HL-60 (cell line): ENCODE data around the gene NCK2.
A peak's percentile ranks its signal among the peaks of the same experiment; 100 is the strongest.

Experiments used
- DNase-seq, 2 experiments: peaks; one replicate each; pipeline ENCODE4 v3.0.0-alpha.2; 2010 to 2020; ENCODE audit warnings: low read depth in 1 of 2, low spot score in 1 of 2
- H3K27ac ChIP-seq: fragments of 250-450 bp; sonication (Bioruptor Pico); replicated peaks from 2 replicates; pipeline ENCODE4 v1.5.1; 2020; ENCODE audit warnings: mild to moderate bottlenecking, moderate library complexity
- H3K27me3 ChIP-seq: fragments of 250-450 bp; sonication (Bioruptor Pico); 2 replicates; pipeline ENCODE4 v1.5.1; 2021; ENCODE audit warnings: mild to moderate bottlenecking, moderate library complexity; ENCODE audit not compliant: insufficient read depth, poor library complexity, severe bottlenecking
- H3K4me3 ChIP-seq: replicated peaks from 2 replicates; pipeline ENCODE4 v1.5.1; 2011; ENCODE audit warnings: mild to moderate bottlenecking, control low read depth, low read length; ENCODE audit not compliant: insufficient read depth
- GABPA ChIP-seq: IDR thresholded peaks from 2 replicates; pipeline ENCODE4 v1.6.1; 2012; ENCODE audit warnings: low read depth
- POLR2AphosphoS5 ChIP-seq: IDR thresholded peaks from 2 replicates; pipeline ENCODE4 v1.6.1; 2012; ENCODE audit warnings: low read depth
- SPI1 ChIP-seq: IDR thresholded peaks from 2 replicates; pipeline ENCODE4 v1.6.1; 2012; ENCODE audit warnings: low read depth, mild to moderate bottlenecking, borderline replicate concordance
- long read RNA-seq: library from polyadenylated mRNA; unstranded; transcript quantifications from one replicate; pipeline ENCODE4 v2.0.0, GENCODE V29; 2020
- TF ChIP-seq, protein P1 (sequence below): IDR thresholded peaks from one replicate; pipeline ENCODE4 v1.5.1; 2011; ENCODE audit warnings: low read length, control low read depth, inconsistent platforms; ENCODE audit not compliant: insufficient read depth
- TF ChIP-seq, protein P2 (sequence below): IDR thresholded peaks from 2 replicates; pipeline ENCODE4 v1.6.1; 2012; ENCODE audit warnings: low read depth; ENCODE audit not compliant: insufficient replicate concordance

Gene NCK2
- long read RNA-seq, partial matches to known transcripts: 6 of 75 reads
- long read RNA-seq, other reads (novel, unspliced or antisense): 67 of 75 reads

DNA sequence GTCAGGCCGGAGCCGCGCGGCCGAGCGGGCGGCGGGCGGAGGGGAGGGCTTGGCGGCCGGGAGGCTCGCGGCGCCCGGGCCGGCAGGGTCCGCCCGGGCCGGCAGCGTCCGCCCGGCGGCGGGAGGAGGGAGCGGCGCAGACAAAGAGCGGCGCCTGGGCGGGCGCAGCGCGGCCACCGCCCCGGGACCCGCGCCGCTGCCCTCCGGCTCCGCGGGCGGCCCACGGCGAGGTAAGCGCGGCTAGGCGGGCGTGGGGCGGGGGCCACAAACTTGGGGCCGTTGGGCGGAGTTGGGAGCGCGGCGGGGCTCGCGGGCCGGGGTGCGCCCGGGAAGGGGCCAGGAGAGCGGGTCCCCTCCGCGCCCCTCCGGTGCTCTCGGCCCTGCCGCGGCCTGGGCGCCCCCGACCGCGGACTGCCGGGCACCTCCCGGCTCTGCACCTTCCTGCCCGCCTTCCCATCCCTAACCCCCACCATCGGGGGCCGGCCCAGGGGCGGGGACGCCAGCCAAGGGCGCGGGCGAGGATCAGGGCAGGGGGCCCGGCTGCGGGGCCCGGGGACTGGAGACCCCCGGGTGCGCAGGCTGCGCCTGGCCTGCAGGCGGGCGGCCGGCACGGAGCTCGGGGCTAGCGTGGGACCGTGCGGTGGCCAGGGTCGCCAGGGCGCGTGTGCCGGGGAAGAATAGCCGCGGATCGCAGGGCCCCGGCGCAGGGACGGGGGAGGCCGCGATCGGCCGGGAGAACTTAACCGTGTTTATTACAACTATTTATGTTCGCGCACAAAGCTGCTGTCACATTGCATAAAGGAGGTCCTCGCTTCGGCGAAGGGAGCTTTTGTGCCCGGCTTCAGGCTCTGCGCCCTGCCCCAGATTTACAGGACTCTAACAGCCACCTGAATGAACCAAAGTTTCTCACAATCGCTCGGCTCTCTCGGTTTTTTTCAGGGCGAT lies at the start of gene NCK2:
TSS of gene NCK2 (plus strand) at position 4 of the 945 bp plus-strand sequence. CDS start 110,152 bp downstream, outside the sequence.
- peak within 1 kb of the TSS; percentile 65 for H3K27ac ChIP-seq
- DNase-seq: no peak
- TF ChIP-seq GABPA (no peak), SPI1 (no peak), POLR2AphosphoS5 (0 out of 2 replicates have a peak, but pooled peaks have one; percentile 25)
- TF ChIP-seq, protein P1, sequence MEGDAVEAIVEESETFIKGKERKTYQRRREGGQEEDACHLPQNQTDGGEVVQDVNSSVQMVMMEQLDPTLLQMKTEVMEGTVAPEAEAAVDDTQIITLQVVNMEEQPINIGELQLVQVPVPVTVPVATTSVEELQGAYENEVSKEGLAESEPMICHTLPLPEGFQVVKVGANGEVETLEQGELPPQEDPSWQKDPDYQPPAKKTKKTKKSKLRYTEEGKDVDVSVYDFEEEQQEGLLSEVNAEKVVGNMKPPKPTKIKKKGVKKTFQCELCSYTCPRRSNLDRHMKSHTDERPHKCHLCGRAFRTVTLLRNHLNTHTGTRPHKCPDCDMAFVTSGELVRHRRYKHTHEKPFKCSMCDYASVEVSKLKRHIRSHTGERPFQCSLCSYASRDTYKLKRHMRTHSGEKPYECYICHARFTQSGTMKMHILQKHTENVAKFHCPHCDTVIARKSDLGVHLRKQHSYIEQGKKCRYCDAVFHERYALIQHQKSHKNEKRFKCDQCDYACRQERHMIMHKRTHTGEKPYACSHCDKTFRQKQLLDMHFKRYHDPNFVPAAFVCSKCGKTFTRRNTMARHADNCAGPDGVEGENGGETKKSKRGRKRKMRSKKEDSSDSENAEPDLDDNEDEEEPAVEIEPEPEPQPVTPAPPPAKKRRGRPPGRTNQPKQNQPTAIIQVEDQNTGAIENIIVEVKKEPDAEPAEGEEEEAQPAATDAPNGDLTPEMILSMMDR: no peak
- TF ChIP-seq, protein P2, sequence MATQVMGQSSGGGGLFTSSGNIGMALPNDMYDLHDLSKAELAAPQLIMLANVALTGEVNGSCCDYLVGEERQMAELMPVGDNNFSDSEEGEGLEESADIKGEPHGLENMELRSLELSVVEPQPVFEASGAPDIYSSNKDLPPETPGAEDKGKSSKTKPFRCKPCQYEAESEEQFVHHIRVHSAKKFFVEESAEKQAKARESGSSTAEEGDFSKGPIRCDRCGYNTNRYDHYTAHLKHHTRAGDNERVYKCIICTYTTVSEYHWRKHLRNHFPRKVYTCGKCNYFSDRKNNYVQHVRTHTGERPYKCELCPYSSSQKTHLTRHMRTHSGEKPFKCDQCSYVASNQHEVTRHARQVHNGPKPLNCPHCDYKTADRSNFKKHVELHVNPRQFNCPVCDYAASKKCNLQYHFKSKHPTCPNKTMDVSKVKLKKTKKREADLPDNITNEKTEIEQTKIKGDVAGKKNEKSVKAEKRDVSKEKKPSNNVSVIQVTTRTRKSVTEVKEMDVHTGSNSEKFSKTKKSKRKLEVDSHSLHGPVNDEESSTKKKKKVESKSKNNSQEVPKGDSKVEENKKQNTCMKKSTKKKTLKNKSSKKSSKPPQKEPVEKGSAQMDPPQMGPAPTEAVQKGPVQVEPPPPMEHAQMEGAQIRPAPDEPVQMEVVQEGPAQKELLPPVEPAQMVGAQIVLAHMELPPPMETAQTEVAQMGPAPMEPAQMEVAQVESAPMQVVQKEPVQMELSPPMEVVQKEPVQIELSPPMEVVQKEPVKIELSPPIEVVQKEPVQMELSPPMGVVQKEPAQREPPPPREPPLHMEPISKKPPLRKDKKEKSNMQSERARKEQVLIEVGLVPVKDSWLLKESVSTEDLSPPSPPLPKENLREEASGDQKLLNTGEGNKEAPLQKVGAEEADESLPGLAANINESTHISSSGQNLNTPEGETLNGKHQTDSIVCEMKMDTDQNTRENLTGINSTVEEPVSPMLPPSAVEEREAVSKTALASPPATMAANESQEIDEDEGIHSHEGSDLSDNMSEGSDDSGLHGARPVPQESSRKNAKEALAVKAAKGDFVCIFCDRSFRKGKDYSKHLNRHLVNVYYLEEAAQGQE: no peak

DNA sequence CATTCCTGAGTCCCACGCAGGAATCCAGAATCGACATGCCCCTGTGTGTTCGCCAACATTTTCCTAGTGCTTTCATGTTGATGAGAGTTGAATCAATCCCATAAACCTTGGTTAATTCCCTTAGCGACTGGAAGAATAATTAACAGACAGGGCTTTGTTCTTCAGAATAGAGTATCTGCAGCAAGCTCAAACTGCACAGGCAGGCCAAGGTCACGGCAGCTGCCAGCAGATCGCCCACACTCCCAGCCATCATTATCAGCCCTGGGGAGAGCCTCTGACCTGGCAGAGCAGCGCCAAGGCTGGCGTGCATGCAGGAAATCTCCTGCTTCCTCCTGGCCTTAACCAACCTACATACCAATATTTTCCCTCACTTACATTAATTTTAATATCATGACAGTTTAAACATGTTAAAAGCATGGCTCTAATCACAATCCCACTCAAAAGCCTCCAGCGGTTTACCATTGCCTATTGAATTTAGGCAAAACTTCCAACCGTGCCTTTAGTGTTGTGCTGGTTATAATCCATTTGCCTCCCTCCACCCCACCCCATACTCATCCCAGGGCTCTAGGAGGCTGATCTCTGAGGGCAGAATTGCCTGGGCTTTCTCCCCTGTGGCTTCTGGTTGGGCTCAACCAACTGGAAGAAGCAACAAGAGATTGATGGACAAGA lies 46.8 kb upstream of the NCK2 start:
- H3K4me3 ChIP-seq: no peak overlapping the region
- H3K27me3 ChIP-seq: peaks cover 2% of the 10 kb centered on the region
- no peak for DNase-seq
- H3K27ac ChIP-seq: no peak overlapping the region
- TF ChIP-seq GABPA (no peak), POLR2AphosphoS5 (no peak)
- TF ChIP-seq, protein P1: no peak
- TF ChIP-seq, protein P2: no peak

More for the DNA sequence above, at the start of gene NCK2:
- Histone ChIP-seq H3K4me3 (peak within 1 kb of the TSS; percentile 58), H3K27me3 (no peaks in the 10 kb centered on the region)

DNA sequence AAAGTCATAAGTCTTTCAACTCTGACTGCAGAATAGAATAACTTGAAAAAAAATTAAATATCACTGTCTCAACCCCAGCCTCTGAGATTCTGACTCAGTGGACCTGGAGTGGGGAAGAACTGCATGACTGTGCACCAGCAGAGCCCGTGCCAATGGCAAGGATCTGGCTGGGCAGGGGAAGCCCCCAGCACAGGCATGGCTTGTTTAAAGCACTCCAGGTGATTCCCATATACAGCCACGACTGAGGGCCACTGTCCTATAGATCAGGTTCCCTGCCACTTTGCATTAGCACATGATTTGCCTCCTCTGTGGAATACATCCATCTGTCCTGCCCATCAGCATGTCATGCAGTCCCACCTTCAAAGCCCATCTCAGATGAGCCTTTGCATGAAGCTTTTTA lies 45.9 kb upstream of the NCK2 start:
- TF ChIP-seq, protein P2: no peak
- Histone ChIP-seq H3K4me3 (no peak overlapping the region), H3K27ac (no peak overlapping the region), H3K27me3 (peaks cover 2% of the 10 kb centered on the region)
- DNase-seq: no peak
